Forelimb muscle (tissue), 1 donor: Measurements from ENCODE around the gene ECI1. TPM values are rescaled to one million over a fixed set of nuclear protein-coding genes. Genes with fewer than 3 reads are reported as not detected.
A peak's percentile ranks its signal among the peaks of the same experiment; 100 is the strongest.
"Not testable (repeated sequence)": the region's sequence is repeated elsewhere in the genome, so short reads cannot be mapped to it uniquely, and the experiment has no call there.

Source experiments
- DNase-seq: peaks from one replicate; pipeline ENCODE4 v3.0.0-alpha.2; 2013; ENCODE audit warnings: low read depth
- polyA plus RNA-seq: library from polyadenylated mRNA; unstranded; fragments of 120-200 nt; gene quantifications from one replicate; pipeline ENCODE4 v1.2.1, GENCODE V29; 2013; ENCODE audit not compliant: insufficient read length

Gene ECI1
- polyA plus RNA-seq, 1 donor: 56.3 TPM

- no peak for DNase-seq
Measured at GRCh38 chr16:2211923-2212347, 39.5 kb downstream of the ECI1 start.

GRCh38 chr16:2210386-2211365 lies 40.7 kb downstream of the ECI1 start, which contains the start of gene BRICD5:
Gene BRICD5 (minus strand): TSS chr16:2210863. CDS start chr16:2210833, 30 bp downstream.
- no peak for DNase-seq

GRCh38 chr16:2210009-2210332 lies 41.4 kb downstream of the ECI1 start:
- no peak for DNase-seq

GRCh38 chr16:2209258-2210008 lies 42.0 kb downstream of the ECI1 start:
- DNase-seq: no peak

GRCh38 chr16:2208772-2209171 lies 42.6 kb downstream of the ECI1 start:
- DNase-seq: no peak

- DNase-seq: no peak
Measured at GRCh38 chr16:2208308-2208707, 43.1 kb downstream of the ECI1 start.

GRCh38 chr16:2207872-2208271 lies 43.5 kb downstream of the ECI1 start:
- DNase-seq: no peak

- no peak for DNase-seq
Measured at GRCh38 chr16:2206780-2207433, 44.5 kb downstream of the ECI1 start.

- DNase-seq: no peak
Measured at GRCh38 chr16:2206420-2206779, 45.0 kb downstream of the ECI1 start.

GRCh38 chr16:2205967-2206313 lies 45.4 kb downstream of the ECI1 start:
- no peak for DNase-seq

- peak; percentile 67 for DNase-seq
Measured at GRCh38 chr16:2205104-2205966, 46.1 kb downstream of the ECI1 start, which contains the start of gene MLST8. Gene MLST8 (plus strand): TSS chr16:2205454. CDS start chr16:2206086, 632 bp downstream.

GRCh38 chr16:2204416-2205103 lies 46.8 kb downstream of the ECI1 start:
- DNase-seq: no peak

GRCh38 chr16:2203119-2203688 lies 48.2 kb downstream of the ECI1 start:
- DNase-seq: not testable (repeated sequence)

GRCh38 chr16:2200313-2200712 lies 51.1 kb downstream of the ECI1 start:
- no peak for DNase-seq

- DNase-seq: no peak
Measured at GRCh38 chr16:2199621-2200139, 51.7 kb downstream of the ECI1 start.

GRCh38 chr16:2199095-2199494 lies 52.3 kb downstream of the ECI1 start:
- DNase-seq: no peak

GRCh38 chr16:2198283-2198682 lies 53.1 kb downstream of the ECI1 start:
- no peak for DNase-seq

- no peak for DNase-seq
Measured at GRCh38 chr16:2197765-2198164, 53.6 kb downstream of the ECI1 start.

GRCh38 chr16:2196981-2197511 lies 54.3 kb downstream of the ECI1 start:
- no peak for DNase-seq
